K562 (cell line): ENCODE data around the gene PKDCC. TPM values are rescaled to one million over a fixed set of nuclear protein-coding genes. Genes with fewer than 3 reads are reported as not detected.

Experiments
- ATAC-seq: fragments of 200-7000 bp; cut with Tn5 transposase; 3 replicates; pipeline ENCODE4 v1.9.1; 2020; ENCODE audit warnings: moderate library complexity
- BruUV-seq: library from RNA; stranded (reverse); fragments of 400-500 nt; replicated peaks from 2 replicates; lab custom pipeline; 2021; lab: Mats Ljungman, UMichigan
- CTCF ChIA-PET: fragments of 300-600 bp; formaldehyde crosslinking; extraction: SDS; loops from one replicate; lab custom pipeline; 2021; ENCODE audit warnings: low intra/inter-chr PET ratio; lab: Yijun Ruan, JAX
- POLR2A ChIA-PET: fragments of 300-600, 350-650 bp; sonication (Branson Sonifier 250); formaldehyde crosslinking; extraction: SDS; loops from one replicate; lab custom pipeline; 2021; ENCODE audit warnings: antibody characterized with exemption, inconsistent platforms; lab: Yijun Ruan, JAX
- DNase-seq, 4 experiments: peaks; one replicate each; pipeline versions ENCODE4 v3.0.0 to v3.0.0-alpha.2; 2011 to 2018; ENCODE audit warnings: low spot score in 3 of 4, mixed read lengths in 3 of 4; ENCODE audit errors: extremely low read depth in 1 of 4
- FAIRE-seq: peaks from 2 replicates; lab custom pipeline; 2011; peaks lifted over from hg19 to GRCh38; lab: Jason Lieb, UNC
- H2AFZ ChIP-seq: 2 replicates; pipeline ENCODE4 v1.6.0; 2011; ENCODE audit warnings: low read depth, low read length, control low read depth, inconsistent platforms
- H3K27ac ChIP-seq: fragments of 200-600 bp; 3 replicates; pipeline ENCODE4 v1.8.0; 2011; ENCODE audit warnings: low read depth, mild to moderate bottlenecking, control low read depth, inconsistent platforms, low read length, moderate library complexity, mixed read lengths; ENCODE audit errors: extremely low read depth
- H3K27me3 ChIP-seq, 2 experiments: fragments of 300-600 bp in 1 of 2; 2 replicates in 1 of 2; 3 replicates in 1 of 2; pipeline versions ENCODE4 v1.6.0 to v1.8.0; 2011; ENCODE audit warnings: inconsistent platforms in 2 of 2, low read length in 2 of 2, mild to moderate bottlenecking in 1 of 2, mixed read lengths in 1 of 2, moderate library complexity in 1 of 2; ENCODE audit not compliant: control insufficient read depth in 2 of 2, insufficient read depth in 2 of 2
- H3K36me3 ChIP-seq: fragments of 300-600 bp; 3 replicates; pipeline ENCODE4 v1.8.0; 2011; ENCODE audit warnings: mild to moderate bottlenecking, low read length, inconsistent platforms; ENCODE audit not compliant: control insufficient read depth, insufficient read depth
- H3K4me1 ChIP-seq, 2 experiments: fragments of 200-600 bp in 1 of 2; replicated peaks in 1 of 2; 2 replicates in 1 of 2; 3 replicates in 1 of 2; pipeline versions ENCODE4 v1.5.1 to v1.8.0; 2011; ENCODE audit warnings: inconsistent platforms in 2 of 2, low read length in 2 of 2, mild to moderate bottlenecking in 1 of 2, mixed read lengths in 1 of 2, moderate library complexity in 1 of 2; ENCODE audit not compliant: control insufficient read depth in 2 of 2, insufficient read depth in 2 of 2
- H3K4me2 ChIP-seq: 2 replicates; pipeline ENCODE4 v1.6.1; 2011; ENCODE audit warnings: low read length, control low read depth, inconsistent platforms, mixed read lengths; ENCODE audit not compliant: insufficient read depth
- H3K4me3 ChIP-seq: fragments of 200-600 bp; sonication (generic), shearing (Covaris generic); 2 replicates; pipeline ENCODE4 v1.5.1; 2016; ENCODE audit warnings: control low read depth, inconsistent platforms
- H3K79me2 ChIP-seq: fragments of 200-600 bp; 3 replicates; pipeline ENCODE4 v1.8.0; 2011; ENCODE audit warnings: low read length, inconsistent platforms; ENCODE audit not compliant: control insufficient read depth, insufficient read depth
- H3K9ac ChIP-seq, 2 experiments: 2 replicates each; pipeline versions ENCODE4 v1.6.0 to v1.6.1; 2011; ENCODE audit warnings: low read depth in 2 of 2, low read length in 2 of 2, control low read depth in 1 of 2, inconsistent platforms in 1 of 2, mild to moderate bottlenecking in 1 of 2, mixed read lengths in 1 of 2; ENCODE audit not compliant: insufficient read depth in 1 of 2
- H3K9me1 ChIP-seq: one replicate; pipeline ENCODE4 v1.6.0; 2011; ENCODE audit warnings: inconsistent platforms, mild to moderate bottlenecking, low read length, moderate library complexity; ENCODE audit not compliant: control insufficient read depth, insufficient read depth
- H3K9me3 ChIP-seq: replicated peaks from 2 replicates; pipeline ENCODE4 v1.5.1; 2011; ENCODE audit warnings: low read depth, low read length, inconsistent platforms; ENCODE audit not compliant: control insufficient read depth, insufficient read depth
- H4K20me1 ChIP-seq: replicated peaks from 2 replicates; pipeline ENCODE4 v1.6.1; 2011; ENCODE audit warnings: low read length, inconsistent platforms, mixed read lengths; ENCODE audit not compliant: control insufficient read depth, insufficient read depth
- NFYB ChIP-seq: IDR thresholded peaks from 2 replicates; pipeline ENCODE4 v1.6.1; 2011; ENCODE audit warnings: mild to moderate bottlenecking, moderate library complexity; ENCODE audit not compliant: insufficient read length; ENCODE audit errors: extremely low read depth
- ZBTB2 ChIP-seq: fragments of 450-650 bp; IDR thresholded peaks from 2 replicates; pipeline ENCODE4 v1.6.1; 2016; ENCODE audit warnings: antibody characterized with exemption
- WGBS: fragments of 100-300 bp; shearing (Covaris generic); methylation state at CpG from one replicate; pipeline ENCODE4 v1.1.6; 2016; ENCODE audit warnings: low coverage, mixed read lengths; ENCODE audit not compliant: insufficient coverage; ENCODE audit errors: missing lambda C conversion rate; 5-methylcytosine and 5-hydroxymethylcytosine counted together
- in situ Hi-C: fragments of 300-500 bp; cut with MboI; formaldehyde crosslinking; loops from 4 replicates; pipeline ENCODE4 v1.15.0; 2018; ENCODE audit warnings: inconsistent platforms, mixed read lengths
- intact Hi-C: fragments of 100-400 bp; cut with micrococcal nuclease; formaldehyde crosslinking; loops from 2 replicates; pipeline ENCODE4 v1.14.2; 2022
- polyA plus RNA-seq, 8 experiments: library from polyadenylated mRNA; depleted of rRNA in 4 of 8; stranded (reverse) in 5 of 8; unstranded in 3 of 8; fragments of >200 nt; fragmentation: Nextera tagmentation in 2 of 8; fragmentation: Illumina TruSeq in 1 of 8; extraction: Ambion mirVana in 2 of 8; extraction: Trizol in 1 of 8; gene quantifications; 2 replicates each; pipeline versions ENCODE4 v1.2.1 to v1.2.3, GENCODE V29; 2011 to 2014; ENCODE audit warnings: inconsistent platforms in 1 of 8, missing spikeins in 1 of 8
- total RNA-seq, 7 experiments: library from RNA; depleted of rRNA in 6 of 7; stranded (reverse); fragments of >200 nt in 6 of 7; fragmentation: Illumina TruSeq in 2 of 7; extraction: Trizol in 2 of 7; gene quantifications; 2 replicates each; pipeline versions ENCODE4 v1.2.1 to v1.2.3, GENCODE V29; 2011 to 2021; ENCODE audit warnings: low replicate concordance in 1 of 7

PKDCC gene
- total and polyA plus RNA-seq, 9 of the 15 experiments (the other 6 are each of a cell fraction or from before 2014, with no cell fraction given), result 0.62 to 14.8 (median 1.3) TPM; not detected in 2

GRCh38 chr2:42103829-42104228, 56.0 kb downstream of the PKDCC start (continued):
- TF ChIP-seq ZBTB2, result no peak

GRCh38 chr2:42104621-42105020, 56.8 kb downstream of the PKDCC start:
- Histone ChIP-seq H3K36me3 (no peaks in the 10 kb centered on the region), H3K79me2 (no peaks in the 10 kb centered on the region), H3K9ac (no peak overlapping the region), H3K4me3 (no peak overlapping the region), H2AFZ (no peak overlapping the region), H4K20me1 (0 out of 2 replicates have a peak, but pooled peaks cover 4% of the 10 kb centered on the region), H3K27ac (no peak overlapping the region), H3K9me3 (no peaks in the 10 kb centered on the region; the same call in 1 of the 2 replicates), H3K4me2 (no peak overlapping the region), H3K4me1 (peaks cover 0 to 8% of the 10 kb centered on the region in 2 experiments; a peak in 2 of 5 replicates), H3K27me3 (peaks cover 21 to 31% of the 10 kb centered on the region in 2 experiments), H3K9me1 (no peaks in the 10 kb centered on the region)
- intact Hi-C loops, result no loop called here
- no TSS peak for BruUV-seq
- in situ Hi-C loops, result no loop called here
- ChIA-PET CTCF (interaction anchor here (1.2 kb wide), 1 partner anchor 93 kb away, joined by 4 read pairs; no protein-coding TSS in a partner anchor), POLR2A (no interaction called here)
- DNase-seq (no peak), FAIRE-seq (no peak), ATAC-seq (no peak)
- no peak for TF ChIP-seq NFYB
- 3% methylated on average over 5 of the region's 5 CpGs for WGBS
